ENCODE results near the gene TUT1. TPM values are rescaled to one million over a fixed set of nuclear protein-coding genes. Genes with fewer than 3 reads are reported as not detected.

Gene TUT1
- total and polyA plus RNA-seq, 2 of the 4 experiments (the other 2 are of a cell fraction) = 4.3 to 10.1 TPM

GRCh38 chr11:62605902-62606301 lies 14.6 kb upstream of the TUT1 start:
- no peak overlapping the region for H4K5ac ChIP-seq (ENCODE audit: low read depth, low read length)
- no peak overlapping the region for H2BK15ac ChIP-seq (ENCODE audit: low read depth, low read length)
- H3K18ac ChIP-seq (ENCODE audit: low read depth, low read length) = no peak overlapping the region
- H4K8ac ChIP-seq (ENCODE audit: low read depth in 2 of 2, low read length in 2 of 2) = no peak overlapping the region
- ATAC-seq (ENCODE audit: low read depth) (no peak), DNase-seq (no peak)
- no peaks in the 10 kb centered on the region for H4K20me1 ChIP-seq (ENCODE audit: insufficient read depth, low read length)
- no peak overlapping the region for H2BK20ac ChIP-seq (ENCODE audit: low read depth, low read length)
- no peak overlapping the region for H2AFZ ChIP-seq (replicated peaks; ENCODE audit: low read length, poor library complexity)
- no peak overlapping the region for H3K4ac ChIP-seq (ENCODE audit: low read depth, low read length)
- no peak overlapping the region for H3K23ac ChIP-seq (ENCODE audit: low read depth, low read length)
- ChIA-PET POLR2A (ENCODE audit: unreplicated experiment) (interaction anchor here (0.5 kb wide), 1 partner anchor 18 kb away, joined by 3 read pairs; no protein-coding TSS in a partner anchor), CTCF (no interaction called here)
- no peak overlapping the region for H2BK5ac ChIP-seq (ENCODE audit: low read depth, low read length, poor library complexity, severe bottlenecking)
- intact Hi-C loops (cut with micrococcal nuclease) (no loop called here), dilution Hi-C loops (cut with HindIII; ENCODE audit: low sequenced_read_pairs, unreplicated experiment) (no loop called here), in situ Hi-C loops (cut with MboI; ENCODE audit: low sequenced_read_pairs) (no loop called here)
- no peak overlapping the region for H3K14ac ChIP-seq (replicated peaks; ENCODE audit: low read depth, low read length)
- H3K27me3 ChIP-seq (ENCODE audit: control insufficient read depth, insufficient read depth, low read length) = no peaks in the 10 kb centered on the region
- TF ChIP-seq CHD1 (IDR thresholded peaks at IDR 0.05; ENCODE audit: low read depth, low read length) (no peak), FOS (IDR thresholded peaks at IDR 0.05; ENCODE audit: low read depth, low read length) (no peak), NFE2L2 (IDR thresholded peaks at IDR 0.05; ENCODE audit: low read depth, low read length) (no peak), MAZ (IDR thresholded peaks at IDR 0.05; ENCODE audit: borderline replicate concordance, low read depth, low read length) (no peak), MAFK (IDR thresholded peaks at IDR 0.05; ENCODE audit: low read depth, low read length) (no peak), USF2 (IDR thresholded peaks at IDR 0.05; ENCODE audit: low read depth, low read length) (no peak), CEBPB (IDR thresholded peaks at IDR 0.05; ENCODE audit: low read depth, low read length) (no peak), MXI1 (IDR thresholded peaks at IDR 0.05; ENCODE audit: borderline replicate concordance, low read depth, low read length) (no peak), POLR2A (IDR thresholded peaks at IDR 0.05; ENCODE audit: low read depth, low read length) (no peak), RAD21 (IDR thresholded peaks at IDR 0.05; ENCODE audit: low read length) (no peak), BHLHE40 (IDR thresholded peaks at IDR 0.05; ENCODE audit: low read depth, low read length) (no peak)
- TF ChIP-seq, protein P1, sequence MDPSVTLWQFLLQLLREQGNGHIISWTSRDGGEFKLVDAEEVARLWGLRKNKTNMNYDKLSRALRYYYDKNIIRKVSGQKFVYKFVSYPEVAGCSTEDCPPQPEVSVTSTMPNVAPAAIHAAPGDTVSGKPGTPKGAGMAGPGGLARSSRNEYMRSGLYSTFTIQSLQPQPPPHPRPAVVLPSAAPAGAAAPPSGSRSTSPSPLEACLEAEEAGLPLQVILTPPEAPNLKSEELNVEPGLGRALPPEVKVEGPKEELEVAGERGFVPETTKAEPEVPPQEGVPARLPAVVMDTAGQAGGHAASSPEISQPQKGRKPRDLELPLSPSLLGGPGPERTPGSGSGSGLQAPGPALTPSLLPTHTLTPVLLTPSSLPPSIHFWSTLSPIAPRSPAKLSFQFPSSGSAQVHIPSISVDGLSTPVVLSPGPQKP (IDR thresholded peaks at IDR 0.05; ENCODE audit: borderline replicate concordance, low read depth, low read length) = no peak
- TF ChIP-seq, protein P2, sequence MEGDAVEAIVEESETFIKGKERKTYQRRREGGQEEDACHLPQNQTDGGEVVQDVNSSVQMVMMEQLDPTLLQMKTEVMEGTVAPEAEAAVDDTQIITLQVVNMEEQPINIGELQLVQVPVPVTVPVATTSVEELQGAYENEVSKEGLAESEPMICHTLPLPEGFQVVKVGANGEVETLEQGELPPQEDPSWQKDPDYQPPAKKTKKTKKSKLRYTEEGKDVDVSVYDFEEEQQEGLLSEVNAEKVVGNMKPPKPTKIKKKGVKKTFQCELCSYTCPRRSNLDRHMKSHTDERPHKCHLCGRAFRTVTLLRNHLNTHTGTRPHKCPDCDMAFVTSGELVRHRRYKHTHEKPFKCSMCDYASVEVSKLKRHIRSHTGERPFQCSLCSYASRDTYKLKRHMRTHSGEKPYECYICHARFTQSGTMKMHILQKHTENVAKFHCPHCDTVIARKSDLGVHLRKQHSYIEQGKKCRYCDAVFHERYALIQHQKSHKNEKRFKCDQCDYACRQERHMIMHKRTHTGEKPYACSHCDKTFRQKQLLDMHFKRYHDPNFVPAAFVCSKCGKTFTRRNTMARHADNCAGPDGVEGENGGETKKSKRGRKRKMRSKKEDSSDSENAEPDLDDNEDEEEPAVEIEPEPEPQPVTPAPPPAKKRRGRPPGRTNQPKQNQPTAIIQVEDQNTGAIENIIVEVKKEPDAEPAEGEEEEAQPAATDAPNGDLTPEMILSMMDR (conservative IDR thresholded peaks at IDR 0.05; ENCODE audit: low read depth, low read length) = no peak
- no peak overlapping the region for H3K9ac ChIP-seq (ENCODE audit: low read depth, low read length)
- H2AK5ac ChIP-seq (ENCODE audit: low read depth, low read length) = no peak overlapping the region
- no peak overlapping the region for H2BK120ac ChIP-seq (ENCODE audit: low read depth, low read length)
- H3K36me3 ChIP-seq (ENCODE audit: control insufficient read depth, insufficient read depth, low read length) = peaks cover 35% of the 10 kb centered on the region
- WGBS, 2 experiments (ENCODE audit: extremely low coverage in 2 of 2, insufficient read length in 1 of 2) = 100% methylated on average over 1 of the region's 15 CpGs; no CpG with 5 or more reads in 1 of the 2 experiments
- H3K56ac ChIP-seq (ENCODE audit: extremely low read depth, insufficient read depth, low read length) = no peak overlapping the region
- H2AK9ac ChIP-seq (replicated peaks; ENCODE audit: low read depth, low read length, poor library complexity) = peak overlapping the region; percentile 12
- H3K9me1 ChIP-seq (ENCODE audit: insufficient read depth, low read length) = peaks cover 5% of the 10 kb centered on the region
- no peak overlapping the region for H4K91ac ChIP-seq (ENCODE audit: insufficient read depth, low read depth, low read length)
- no peak overlapping the region for H3K4me3 ChIP-seq (ENCODE audit: insufficient read depth, low read depth, low read length)
- peaks cover 6 to 17% of the 10 kb centered on the region in 2 experiments; a peak in 3 of 4 replicates for H3K79me1 ChIP-seq (ENCODE audit: low read depth in 1 of 2, low read length in 2 of 2)
- no peak overlapping the region for H3K4me2 ChIP-seq (ENCODE audit: low read depth, low read length)
- no TSS peak for BruUV-seq (replicated peaks)
- H3K4me1 ChIP-seq (ENCODE audit: control insufficient read depth, insufficient read depth, low read length) = peaks cover 3% of the 10 kb centered on the region; the same call in 1 of the 2 replicates
- H3K9me3 ChIP-seq (ENCODE audit: control insufficient read depth, insufficient read depth, low read length) = no peaks in the 10 kb centered on the region
- H3K27ac ChIP-seq (ENCODE audit: insufficient read depth, low read length) = no peak overlapping the region
